ENCODE data around the gene RASSF5. TPM values are rescaled to one million over a fixed set of nuclear protein-coding genes. Genes with fewer than 3 reads are reported as not detected.
A peak's percentile ranks its signal among the peaks of the same experiment; 100 is the strongest.

The RASSF5 gene
- total and polyA plus RNA-seq, 9 of the 15 experiments (the other 6 are each of a cell fraction or from before 2014, with no cell fraction given), result 6.1 to 41.0 (median 25.2) TPM

- TF ChIP-seq PCBP1 (IDR thresholded peaks at IDR 0.05; ENCODE audit: low read depth, low read length, poor library complexity, severe bottlenecking) (no peak), ZNF696 (CRISPR knock-in tag; conservative IDR thresholded peaks at IDR 0.05) (no peak), TCF15 (CRISPR knock-in tag; IDR thresholded peaks at IDR 0.05) (no peak), ZBTB1 (CRISPR knock-in tag; IDR thresholded peaks at IDR 0.05; ENCODE audit: borderline replicate concordance, low read depth) (0 out of 2 replicates have a peak, but pooled peaks have one; percentile 47), IFI16 (CRISPR knock-in tag; IDR thresholded peaks at IDR 0.05) (no peak), FOSL1 (tag; conservative IDR thresholded peaks at IDR 0.05) (0 out of 2 replicates have a peak, but pooled peaks have one; percentile 12), KAT8 (IDR thresholded peaks at IDR 0.05; ENCODE audit: low read depth) (no peak), CHD4 (IDR thresholded peaks at IDR 0.05; ENCODE audit: insufficient read depth, insufficient replicate concordance, low read depth, low read length, poor library complexity, severe bottlenecking) (no peak), NCOA4 (IDR thresholded peaks at IDR 0.05; ENCODE audit: partially characterized antibody) (no peak), ZNF778 (CRISPR knock-in tag; IDR thresholded peaks at IDR 0.05) (no peak), RBM39 (optimal IDR thresholded peaks at IDR 0.05; ENCODE audit: low read depth, low read length) (no peak), KDM5B (IDR thresholded peaks at IDR 0.05; ENCODE audit: insufficient replicate concordance, low read depth, low read length) (peak; percentile 83)
Observed at GRCh38 chr1:206469933-206470691, 37.2 kb upstream of the RASSF5 start, which contains the start of gene IKBKE (continued).

All from K562 (cell line).